Cardiac fibroblast (primary cell): ENCODE results near the gene DAPK2.
"Not testable (repeated sequence)": the region's sequence is repeated elsewhere in the genome, so short reads cannot be mapped to it uniquely, and the experiment has no call there.

Source experiments
- DNase-seq, 2 donors: peaks; one replicate each; pipeline versions ENCODE4 v3.0.0 to v3.0.0-alpha.2; 2010; ENCODE audit warnings: low read depth in 2 of 2
- H3K4me3 ChIP-seq, 2 donors: replicated peaks in 1 of 2; 1 replicate in 1 of 2; 2 replicates in 1 of 2; pipeline ENCODE4 v1.5.1; 2011; ENCODE audit warnings: low read depth in 2 of 2, low read length in 2 of 2, mild to moderate bottlenecking in 2 of 2, moderate library complexity in 1 of 2
- CTCF ChIP-seq: IDR thresholded peaks from one replicate; pipeline ENCODE4 v1.5.1; 2011; ENCODE audit warnings: low read depth, mild to moderate bottlenecking, low read length, inconsistent platforms

The DAPK2 gene

GRCh38 chr15:64070106-64070505 lies 23.8 kb upstream of the DAPK2 start:
- DNase-seq: peak in 1 of 2 donors; percentile 33
- no peak overlapping the region for H3K4me3 ChIP-seq
- TF ChIP-seq CTCF: no peak

- TF ChIP-seq CTCF: no peak
- no peak overlapping the region for H3K4me3 ChIP-seq
- no peak for DNase-seq
Measured at GRCh38 chr15:64068133-64068532, 21.8 kb upstream of the DAPK2 start.

GRCh38 chr15:64067564-64068030 lies 21.3 kb upstream of the DAPK2 start:
- DNase-seq: peak; percentile 67 to 69
- peak; percentile 77 for TF ChIP-seq CTCF
- no peak overlapping the region for H3K4me3 ChIP-seq

GRCh38 chr15:64066451-64066850 lies 20.2 kb upstream of the DAPK2 start:
- DNase-seq: peak in 1 of 2 donors; percentile 41
- no peak overlapping the region for H3K4me3 ChIP-seq
- no peak for TF ChIP-seq CTCF

- no peak for DNase-seq
- TF ChIP-seq CTCF: no peak
- H3K4me3 ChIP-seq: no peak overlapping the region
Measured at GRCh38 chr15:64060716-64061115, 14.4 kb upstream of the DAPK2 start.

GRCh38 chr15:64059104-64059503 lies 12.8 kb upstream of the DAPK2 start:
- H3K4me3 ChIP-seq, DNase-seq: not testable (repeated sequence)

- TF ChIP-seq CTCF: no peak
- DNase-seq: no peak
- no peak overlapping the region for H3K4me3 ChIP-seq
Measured at GRCh38 chr15:64058279-64058678, 12.0 kb upstream of the DAPK2 start.

GRCh38 chr15:64053674-64054073 lies 7.4 kb upstream of the DAPK2 start:
- H3K4me3 ChIP-seq, DNase-seq: not testable (repeated sequence)
